ENCODE data around the gene FNDC3B. TPM values are rescaled to one million over a fixed set of nuclear protein-coding genes. Genes with fewer than 3 reads are reported as not detected.

The FNDC3B gene
- total RNA-seq, 4 donors from 2014 or later: 23.9 to 61.9 (median 37.0) TPM

DNA sequence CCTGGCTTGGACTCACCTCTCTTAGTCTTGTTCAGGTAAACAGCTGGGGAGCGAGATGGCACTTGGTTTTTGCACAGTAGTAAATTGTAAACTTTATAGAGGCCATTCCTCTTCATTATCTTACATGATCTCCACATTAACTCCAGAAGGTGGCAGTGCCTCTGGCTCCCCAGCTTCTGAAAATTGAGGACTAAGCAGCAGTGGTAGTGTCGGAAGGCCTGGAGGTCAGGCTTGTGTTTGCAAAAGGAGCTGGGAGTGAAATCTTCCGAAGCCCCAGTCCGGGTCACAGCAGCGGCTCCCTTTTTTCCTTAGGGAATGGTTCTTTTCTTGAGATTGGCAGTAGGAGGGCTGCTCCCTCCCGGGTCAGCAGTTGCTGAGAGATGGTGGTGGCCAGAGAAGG lies 85.7 kb downstream of the FNDC3B start:
- Histone ChIP-seq H3K4me3 (no peak overlapping the region), H3K27me3 (no peaks in the 10 kb centered on the region), H3K4me1 (peaks cover 50% of the 10 kb centered on the region), H3K9me3 (no peaks in the 10 kb centered on the region), H3K36me3 (no peaks in the 10 kb centered on the region), H3K27ac (peak overlapping the region; percentile 57)
- DNase-seq (ENCODE audit: low spot score in 2 of 2): no peak
- TF ChIP-seq, protein P1, sequence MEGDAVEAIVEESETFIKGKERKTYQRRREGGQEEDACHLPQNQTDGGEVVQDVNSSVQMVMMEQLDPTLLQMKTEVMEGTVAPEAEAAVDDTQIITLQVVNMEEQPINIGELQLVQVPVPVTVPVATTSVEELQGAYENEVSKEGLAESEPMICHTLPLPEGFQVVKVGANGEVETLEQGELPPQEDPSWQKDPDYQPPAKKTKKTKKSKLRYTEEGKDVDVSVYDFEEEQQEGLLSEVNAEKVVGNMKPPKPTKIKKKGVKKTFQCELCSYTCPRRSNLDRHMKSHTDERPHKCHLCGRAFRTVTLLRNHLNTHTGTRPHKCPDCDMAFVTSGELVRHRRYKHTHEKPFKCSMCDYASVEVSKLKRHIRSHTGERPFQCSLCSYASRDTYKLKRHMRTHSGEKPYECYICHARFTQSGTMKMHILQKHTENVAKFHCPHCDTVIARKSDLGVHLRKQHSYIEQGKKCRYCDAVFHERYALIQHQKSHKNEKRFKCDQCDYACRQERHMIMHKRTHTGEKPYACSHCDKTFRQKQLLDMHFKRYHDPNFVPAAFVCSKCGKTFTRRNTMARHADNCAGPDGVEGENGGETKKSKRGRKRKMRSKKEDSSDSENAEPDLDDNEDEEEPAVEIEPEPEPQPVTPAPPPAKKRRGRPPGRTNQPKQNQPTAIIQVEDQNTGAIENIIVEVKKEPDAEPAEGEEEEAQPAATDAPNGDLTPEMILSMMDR (IDR thresholded peaks at IDR 0.05): no peak
- 66% methylated on average over 6 of the region's 6 CpGs for WGBS

DNA sequence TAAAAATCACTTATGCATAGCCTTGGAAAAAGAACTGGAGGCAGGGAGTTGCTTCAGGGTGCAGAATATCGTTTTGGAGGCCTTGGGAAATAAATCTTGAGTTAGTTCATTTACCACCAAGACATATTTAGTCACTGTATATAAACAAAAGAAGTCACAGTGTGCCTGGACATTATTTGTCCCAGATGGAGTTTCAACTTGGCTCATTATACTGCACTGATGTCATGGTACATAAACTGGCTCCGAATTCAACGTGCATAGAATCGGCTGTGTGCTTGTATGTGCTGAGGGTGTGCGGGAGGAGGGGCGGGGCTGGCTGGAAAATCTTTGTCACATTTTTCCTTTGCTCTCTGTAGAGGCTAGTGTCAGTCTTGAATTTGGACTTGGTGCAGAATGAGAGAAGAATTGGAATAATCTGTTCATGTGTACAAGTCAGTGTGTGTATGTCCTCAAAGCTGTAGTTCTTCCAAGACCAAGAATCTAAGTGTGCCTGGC lies 86.6 kb downstream of the FNDC3B start:
- WGBS: 10% methylated on average over 6 of the region's 6 CpGs
- peak; percentile 86 for DNase-seq (ENCODE audit: low spot score in 2 of 2)
- H3K4me3 ChIP-seq: no peak overlapping the region
- peaks cover 58% of the 10 kb centered on the region for H3K4me1 ChIP-seq
- H3K9me3 ChIP-seq: no peaks in the 10 kb centered on the region
- no peaks in the 10 kb centered on the region for H3K36me3 ChIP-seq
- no peaks in the 10 kb centered on the region for H3K27me3 ChIP-seq
- H3K27ac ChIP-seq: peak overlapping the region; percentile 77
- TF ChIP-seq POLR2AphosphoS5 (IDR thresholded peaks at IDR 0.05) (peak in 1 of 3 donors; percentile 36), POLR2A (IDR thresholded peaks at IDR 0.05) (no peak)

DNA sequence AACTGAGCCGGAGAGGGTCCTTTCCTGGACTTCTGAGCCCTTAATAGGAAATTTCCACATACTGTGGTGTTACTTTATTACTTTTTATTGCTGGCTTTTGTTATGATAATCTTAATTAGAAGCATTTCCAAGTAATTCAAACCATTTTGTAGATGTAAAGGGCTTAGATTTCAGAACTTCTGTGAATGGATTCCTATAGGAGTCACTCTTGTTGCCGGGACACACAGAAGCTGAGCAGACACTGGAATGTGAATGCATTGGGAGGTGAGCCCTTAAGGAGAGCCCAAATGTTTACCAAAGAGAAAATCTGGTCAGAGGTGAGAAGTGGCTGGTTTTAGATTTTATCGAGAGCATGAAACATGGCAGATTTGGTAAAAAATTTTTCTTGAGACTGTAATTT lies 87.4 kb downstream of the FNDC3B start:
- no peaks in the 10 kb centered on the region for H3K27me3 ChIP-seq
- no peaks in the 10 kb centered on the region for H3K36me3 ChIP-seq
- H3K4me1 ChIP-seq: peaks cover 58% of the 10 kb centered on the region
- WGBS: 66% methylated on average over 3 of the region's 3 CpGs
- TF ChIP-seq EP300 (IDR thresholded peaks at IDR 0.05) (no peak), POLR2AphosphoS5 (IDR thresholded peaks at IDR 0.05) (no peak), POLR2A (IDR thresholded peaks at IDR 0.05) (no peak)
- TF ChIP-seq, protein P1 (IDR thresholded peaks at IDR 0.05): no peak
- peak overlapping the region; percentile 77 for H3K27ac ChIP-seq
- no peak overlapping the region for H3K4me3 ChIP-seq
- no peak for DNase-seq (ENCODE audit: low spot score in 2 of 2)
- H3K9me3 ChIP-seq: no peaks in the 10 kb centered on the region

DNA sequence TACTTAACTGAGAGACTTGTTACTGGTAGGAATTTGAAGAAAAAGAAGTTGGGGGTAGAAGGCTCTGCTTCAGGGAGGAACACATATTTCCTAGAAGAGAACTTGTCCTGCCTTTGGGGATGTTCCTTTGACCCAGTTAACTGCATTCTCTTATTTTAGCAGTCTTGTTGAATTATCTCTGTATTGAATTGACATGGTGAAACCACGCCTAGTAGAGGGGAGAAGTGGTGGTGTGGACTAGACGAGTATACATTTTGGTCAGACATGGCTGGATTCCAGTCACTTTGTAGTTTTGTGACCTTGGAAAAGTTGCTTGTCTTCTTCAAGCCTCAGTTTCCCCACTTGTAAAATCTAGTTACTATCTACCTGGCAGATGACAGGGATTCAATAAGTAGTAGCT lies 87.8 kb downstream of the FNDC3B start:
- WGBS: 65% methylated on average over 2 of the region's 2 CpGs
- no peak for TF ChIP-seq POLR2A (IDR thresholded peaks at IDR 0.05)
- TF ChIP-seq, protein P1 (IDR thresholded peaks at IDR 0.05): no peak
- TF ChIP-seq POLR2AphosphoS5 (IDR thresholded peaks at IDR 0.05): no peak
- no peak for TF ChIP-seq EP300 (IDR thresholded peaks at IDR 0.05)
- H3K9me3 ChIP-seq: no peaks in the 10 kb centered on the region
- H3K4me3 ChIP-seq: no peak overlapping the region
- H3K36me3 ChIP-seq: no peaks in the 10 kb centered on the region
- no peak for DNase-seq (ENCODE audit: low spot score in 2 of 2)
- peaks cover 58% of the 10 kb centered on the region for H3K4me1 ChIP-seq
- peak overlapping the region; percentile 77 for H3K27ac ChIP-seq
- H3K27me3 ChIP-seq: no peaks in the 10 kb centered on the region

DNA sequence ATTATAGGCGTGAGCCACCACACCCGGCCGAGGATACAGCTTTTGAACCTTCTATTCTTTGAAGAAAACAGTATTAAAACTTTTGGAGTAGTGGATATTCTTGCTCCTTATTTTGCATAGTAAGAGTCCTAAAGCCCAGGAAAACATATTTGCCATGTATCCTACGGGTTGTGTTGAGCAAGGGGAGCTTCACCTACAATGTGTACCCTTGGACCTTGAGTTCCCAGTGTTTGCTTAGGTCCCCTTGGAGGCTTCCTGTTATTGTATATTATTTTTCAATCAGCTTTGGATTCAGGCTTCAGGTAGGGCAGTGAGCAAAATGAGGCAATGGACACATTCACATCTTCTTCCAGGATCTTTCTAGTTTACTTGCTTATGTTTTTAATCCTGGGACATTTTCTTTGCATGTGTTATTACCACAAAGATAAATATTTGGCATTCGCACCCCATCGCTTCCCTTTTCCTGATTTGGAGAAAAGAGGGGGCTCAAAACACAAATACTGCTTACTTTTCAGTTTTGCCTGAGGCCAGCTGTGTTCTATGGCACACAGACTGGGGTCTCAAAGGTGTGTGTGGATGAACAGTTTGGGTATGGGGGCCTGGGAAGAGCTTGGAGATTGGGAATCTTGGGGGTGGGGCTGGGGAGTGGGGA lies 88.7 kb downstream of the FNDC3B start:
- no peak for TF ChIP-seq POLR2AphosphoS5 (IDR thresholded peaks at IDR 0.05)
- H3K36me3 ChIP-seq: no peaks in the 10 kb centered on the region
- H3K4me3 ChIP-seq: no peak overlapping the region
- no peak for DNase-seq (ENCODE audit: low spot score in 2 of 2)
- 92% methylated on average over 6 of the region's 6 CpGs for WGBS
- peaks cover 58% of the 10 kb centered on the region for H3K4me1 ChIP-seq
- H3K27ac ChIP-seq: no peak overlapping the region
- H3K27me3 ChIP-seq: no peaks in the 10 kb centered on the region
- H3K9me3 ChIP-seq: no peaks in the 10 kb centered on the region

DNA sequence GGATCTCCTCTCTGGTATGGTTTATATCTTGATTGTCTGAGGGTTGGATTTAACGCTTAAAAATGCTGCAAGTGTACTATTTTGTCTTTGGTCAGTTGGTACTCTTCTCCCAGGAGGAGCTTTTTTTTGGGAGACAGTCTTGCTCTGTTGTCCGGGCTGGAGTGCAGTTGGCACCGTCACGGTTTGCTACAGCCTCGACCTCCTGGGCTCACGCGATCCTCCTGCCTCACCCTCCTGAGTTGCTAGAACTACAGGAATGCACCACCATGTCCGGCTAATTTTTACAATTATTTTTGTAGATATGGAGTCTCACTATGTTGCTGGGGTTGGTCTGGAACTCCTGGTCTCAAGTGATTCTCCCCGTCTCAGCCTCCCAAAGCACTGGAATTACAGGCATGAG lies 89.5 kb downstream of the FNDC3B start:
- Histone ChIP-seq H3K4me1 (peaks cover 60% of the 10 kb centered on the region), H3K4me3 (no peak overlapping the region), H3K9me3 (no peaks in the 10 kb centered on the region), H3K27me3 (no peaks in the 10 kb centered on the region), H3K27ac (peak overlapping the region; percentile 72), H3K36me3 (no peaks in the 10 kb centered on the region)
- no peak for DNase-seq (ENCODE audit: low spot score in 2 of 2)
- WGBS: 93% methylated on average over 9 of the region's 9 CpGs
- no peak for TF ChIP-seq EP300 (IDR thresholded peaks at IDR 0.05)
- no peak for TF ChIP-seq POLR2A (IDR thresholded peaks at IDR 0.05)
- no peak for TF ChIP-seq POLR2AphosphoS5 (IDR thresholded peaks at IDR 0.05)
- TF ChIP-seq, protein P1 (IDR thresholded peaks at IDR 0.05): no peak

Measured in suprapubic skin (tissue), 4 donors.